H1 (cell line): ENCODE results near the gene ADCY6. TPM values are rescaled to one million over a fixed set of nuclear protein-coding genes. Genes with fewer than 3 reads are reported as not detected.
"Not testable (repeated sequence)": the region's sequence is repeated elsewhere in the genome, so short reads cannot be mapped to it uniquely, and the experiment has no call there.

Experiments used
- CTCF ChIA-PET: fragments of 300-600 bp; sonication (Branson Sonifier 250); formaldehyde crosslinking; loops from one replicate; lab custom pipeline; 2021; ENCODE audit not compliant: partially characterized antibody; lab: Charles Lee
- POLR2A ChIA-PET: fragments of 300-600 bp; sonication (Branson Sonifier 250); formaldehyde crosslinking; loops from one replicate; lab custom pipeline; 2021; ENCODE audit warnings: inconsistent platforms; ENCODE audit not compliant: partially characterized antibody; lab: Charles Lee
- DNase-seq, 2 experiments: peaks; one replicate each; pipeline versions ENCODE4 v3.0.0 to v3.0.0-alpha.2; 2010 to 2022; ENCODE audit warnings: low spot score in 2 of 2, low read depth in 1 of 2, mixed read lengths in 1 of 2
- FAIRE-seq: peaks from 2 replicates; lab custom pipeline; 2011; peaks lifted over from hg19 to GRCh38; lab: Jason Lieb, UNC
- H2AFZ ChIP-seq: 2 replicates; pipeline ENCODE4 v1.8.1; 2012; ENCODE audit warnings: low read length, inconsistent platforms
- H2AK5ac ChIP-seq: 2 replicates; pipeline ENCODE4 v1.6.1; 2013; ENCODE audit warnings: low read depth, low read length
- H2BK120ac ChIP-seq: replicated peaks from 2 replicates; pipeline ENCODE3; 2013; ENCODE audit warnings: low read depth, low read length, inconsistent platforms
- H2BK12ac ChIP-seq: 2 replicates; pipeline ENCODE4 v1.6.1; 2013; ENCODE audit warnings: low read depth, low read length
- H2BK15ac ChIP-seq: 2 replicates; pipeline ENCODE4 v1.6.1; 2013; ENCODE audit warnings: low read length
- H2BK20ac ChIP-seq: 2 replicates; pipeline ENCODE4 v1.6.1; 2013; ENCODE audit warnings: low read length
- H2BK5ac ChIP-seq: 2 replicates; pipeline ENCODE4 v1.6.1; 2013; ENCODE audit warnings: low read depth, low read length
- H3K14ac ChIP-seq: 2 replicates; pipeline ENCODE4 v1.6.1; 2013; ENCODE audit warnings: inconsistent platforms; ENCODE audit not compliant: insufficient read length
- H3K18ac ChIP-seq: 2 replicates; pipeline ENCODE4 v1.6.1; 2013; ENCODE audit warnings: low read length; ENCODE audit errors: extremely low read depth
- H3K23ac ChIP-seq: 2 replicates; pipeline ENCODE4 v1.6.1; 2013; ENCODE audit warnings: inconsistent platforms; ENCODE audit not compliant: insufficient read length
- H3K23me2 ChIP-seq: 2 replicates; pipeline ENCODE4 v1.6.1; 2013; ENCODE audit warnings: low read depth, low read length
- H3K27ac ChIP-seq: 2 replicates; pipeline ENCODE4 v1.6.1; 2011; ENCODE audit warnings: low read depth, low read length, inconsistent platforms
- H3K27me3 ChIP-seq, 4 experiments: replicated peaks in 1 of 4; 1 replicate in 1 of 4; 2 replicates in 3 of 4; pipeline versions ENCODE4 v1.6.1 to v1.8.1; 2011 to 2013; ENCODE audit warnings: low read length in 3 of 4, mild to moderate bottlenecking in 3 of 4, inconsistent platforms in 2 of 4, mixed read lengths in 2 of 4, moderate library complexity in 1 of 4; ENCODE audit not compliant: control insufficient read depth in 3 of 4, insufficient read depth in 3 of 4; ENCODE audit errors: extremely low read depth in 1 of 4
- H3K36me3 ChIP-seq, 4 experiments: 2 replicates each; pipeline versions ENCODE4 v1.6.1 to v1.8.1; 2011 to 2013; ENCODE audit warnings: mild to moderate bottlenecking in 4 of 4, low read length in 3 of 4, moderate library complexity in 2 of 4, control low read depth in 1 of 4, inconsistent platforms in 1 of 4; ENCODE audit not compliant: insufficient read depth in 4 of 4, control insufficient read depth in 2 of 4
- H3K4ac ChIP-seq: replicated peaks from 2 replicates; pipeline ENCODE3; 2013; ENCODE audit warnings: low read length, low read depth, mixed read lengths, inconsistent platforms; ENCODE audit not compliant: insufficient read length
- H3K4me1 ChIP-seq, 4 experiments: replicated peaks in 1 of 4; 1 replicate in 1 of 4; 2 replicates in 3 of 4; pipeline versions ENCODE4 v1.6.1 to v1.8.1; 2011 to 2013; ENCODE audit warnings: low read length in 3 of 4, inconsistent platforms in 2 of 4, mixed read lengths in 1 of 4; ENCODE audit not compliant: insufficient read depth in 4 of 4, control insufficient read depth in 3 of 4
- H3K4me2 ChIP-seq, 2 experiments: 2 replicates each; pipeline versions ENCODE4 v1.6.1 to v1.8.1; 2011 to 2013; ENCODE audit warnings: low read depth in 2 of 2, low read length in 2 of 2, control low read depth in 1 of 2, inconsistent platforms in 1 of 2, mild to moderate bottlenecking in 1 of 2; ENCODE audit not compliant: insufficient read depth in 1 of 2
- H3K4me3 ChIP-seq, 4 experiments: fragments of 200-600, 300-600 bp in 1 of 4; sonication (generic), shearing (Covaris generic), sonication (Bioruptor Twin) in 1 of 4; 2 replicates each; pipeline versions ENCODE4 v1.5.1 to v1.8.1; 2011 to 2016; ENCODE audit warnings: low read length in 4 of 4, low read depth in 3 of 4, control low read depth in 2 of 4, inconsistent platforms in 2 of 4, mild to moderate bottlenecking in 2 of 4, mixed read lengths in 1 of 4, moderate library complexity in 1 of 4; ENCODE audit not compliant: insufficient read depth in 2 of 4; ENCODE audit errors: extremely low read depth in 1 of 4
- H3K56ac ChIP-seq: replicated peaks from 2 replicates; pipeline ENCODE3; 2013; ENCODE audit warnings: low read depth, mild to moderate bottlenecking, mixed read lengths, low read length, inconsistent platforms; ENCODE audit not compliant: insufficient read length
- H3K79me1 ChIP-seq: 2 replicates; pipeline ENCODE4 v1.6.1; 2013; ENCODE audit warnings: low read depth, low read length, control low read depth
- H3K79me2 ChIP-seq, 2 experiments: 2 replicates each; pipeline versions ENCODE4 v1.6.1 to v1.8.1; 2012 to 2013; ENCODE audit warnings: low read length in 2 of 2, mild to moderate bottlenecking in 2 of 2, inconsistent platforms in 1 of 2; ENCODE audit not compliant: insufficient read depth in 2 of 2, control insufficient read depth in 1 of 2
- H3K9ac ChIP-seq, 4 experiments: replicated peaks in 1 of 4; 1 replicate in 1 of 4; 2 replicates in 3 of 4; pipeline versions ENCODE4 v1.6.1 to v1.8.1; 2011 to 2013; ENCODE audit warnings: low read depth in 3 of 4, low read length in 3 of 4, control low read depth in 2 of 4, mild to moderate bottlenecking in 2 of 4, moderate library complexity in 2 of 4, inconsistent platforms in 1 of 4; ENCODE audit errors: extremely low read depth in 1 of 4
- H3K9me3 ChIP-seq, 2 experiments: 2 replicates each; pipeline versions ENCODE4 v1.6.1 to v1.8.1; 2012 to 2013; ENCODE audit warnings: mild to moderate bottlenecking in 2 of 2, moderate library complexity in 2 of 2, control low read depth in 1 of 2, inconsistent platforms in 1 of 2, low read depth in 1 of 2, low read length in 1 of 2, mixed read lengths in 1 of 2; ENCODE audit not compliant: insufficient read depth in 2 of 2
- H4K20me1 ChIP-seq, 2 experiments: replicated peaks in 1 of 2; 2 replicates each; pipeline versions ENCODE3 to v1.8.1; 2011 to 2013; ENCODE audit warnings: inconsistent platforms in 2 of 2, low read length in 2 of 2, mild to moderate bottlenecking in 1 of 2; ENCODE audit not compliant: insufficient read depth in 2 of 2, control insufficient read depth in 1 of 2
- H4K5ac ChIP-seq: 2 replicates; pipeline ENCODE4 v1.6.1; 2013; ENCODE audit warnings: low read length, low read depth, mixed read lengths, inconsistent platforms; ENCODE audit not compliant: insufficient read length
- H4K8ac ChIP-seq: 2 replicates; pipeline ENCODE4 v1.8.0; 2013; ENCODE audit warnings: mild to moderate bottlenecking, moderate library complexity, low read length, inconsistent platforms; ENCODE audit not compliant: insufficient read depth; ENCODE audit errors: extremely low read depth
- H4K91ac ChIP-seq: replicated peaks from 2 replicates; pipeline ENCODE3; 2013; ENCODE audit warnings: low read length, mixed read lengths, inconsistent platforms; ENCODE audit not compliant: insufficient read length
- WGBS, 2 experiments: shearing (Covaris generic) in 1 of 2; methylation state at CpG; one replicate each; pipeline versions ENCODE4 v1.1.6 to v1.1.7; 2013 to 2015; ENCODE audit warnings: low lambda C conversion rate in 2 of 2, mixed read lengths in 2 of 2, inconsistent platforms in 1 of 2, low coverage in 1 of 2, missing lambda C conversion rate in 1 of 2; ENCODE audit not compliant: insufficient replicate concordance in 2 of 2, insufficient coverage in 1 of 2, insufficient read length in 1 of 2; ENCODE audit errors: extremely low coverage in 1 of 2, missing lambda C conversion rate in 1 of 2; 5-methylcytosine and 5-hydroxymethylcytosine counted together
- polyA plus RNA-seq, 7 experiments: library from polyadenylated mRNA; depleted of rRNA in 3 of 7; stranded (reverse) in 5 of 7; unstranded in 2 of 7; fragments of >200 nt in 5 of 7; fragments of 200-250 nt in 2 of 7; gene quantifications; 1 replicate in 5 of 7; 2 replicates in 1 of 7; 4 replicates in 1 of 7; pipeline versions ENCODE4 v1.2.1 to v1.2.3, GENCODE V29; 2011 to 2013; ENCODE audit warnings: missing spikeins in 2 of 7, mixed read lengths in 2 of 7
- total RNA-seq: library from RNA; stranded (reverse); fragmentation: NEBNext Ultra II Directional; extraction: Animal tissue kit (Norgen Biotek cat#: 25700); gene quantifications from 2 replicates; pipeline ENCODE4 v1.2.1, GENCODE V29; 2021

Gene ADCY6
- total and polyA plus RNA-seq, 2 of the 8 experiments (the other 6 are each of a cell fraction or from before 2014, with no cell fraction given) = 11.7 to 17.5 TPM

DNA sequence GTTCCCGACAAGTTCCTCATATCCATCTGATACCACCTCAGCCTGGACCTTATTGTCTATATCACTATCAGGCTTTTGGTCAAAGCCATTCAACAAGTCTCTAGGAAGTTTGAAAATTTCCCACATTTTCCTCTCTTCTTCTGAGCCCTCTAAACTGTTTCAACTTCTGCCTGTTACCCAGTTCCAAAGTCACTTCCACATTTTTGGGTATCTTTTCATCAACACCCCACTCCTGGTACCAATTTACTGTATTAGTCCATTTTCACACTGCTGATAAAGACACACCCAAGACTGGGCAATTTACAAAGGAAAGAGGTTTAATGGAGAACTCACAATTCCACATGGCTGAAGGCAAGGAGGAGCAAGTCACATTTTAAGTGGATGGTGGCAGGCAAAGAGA lies 68.2 kb downstream of the ADCY6 start:
- H2BK15ac ChIP-seq, H2AFZ ChIP-seq, H3K56ac ChIP-seq, CTCF ChIA-PET, H3K23ac ChIP-seq, H3K4me2 ChIP-seq, H2BK120ac ChIP-seq, DNase-seq, H3K4me3 ChIP-seq, H3K36me3 ChIP-seq, H3K18ac ChIP-seq, H3K23me2 ChIP-seq, H4K8ac ChIP-seq, H3K4me1 ChIP-seq, H3K4ac ChIP-seq, H3K79me1 ChIP-seq, H4K5ac ChIP-seq, H3K79me2 ChIP-seq, H2AK5ac ChIP-seq, H2BK20ac ChIP-seq, H3K27me3 ChIP-seq, H2BK5ac ChIP-seq, H3K9ac ChIP-seq, H4K91ac ChIP-seq, FAIRE-seq, POLR2A ChIA-PET, H3K27ac ChIP-seq, H3K14ac ChIP-seq, H4K20me1 ChIP-seq, H2BK12ac ChIP-seq: not testable (repeated sequence)
- H3K9me3 ChIP-seq = peaks cover 9 to 15% of the 10 kb centered on the region in 2 experiments
- WGBS, 2 experiments = 100% methylated on average over 1 of the region's 1 CpG; no CpG with 5 or more reads in 1 of the 2 experiments

DNA sequence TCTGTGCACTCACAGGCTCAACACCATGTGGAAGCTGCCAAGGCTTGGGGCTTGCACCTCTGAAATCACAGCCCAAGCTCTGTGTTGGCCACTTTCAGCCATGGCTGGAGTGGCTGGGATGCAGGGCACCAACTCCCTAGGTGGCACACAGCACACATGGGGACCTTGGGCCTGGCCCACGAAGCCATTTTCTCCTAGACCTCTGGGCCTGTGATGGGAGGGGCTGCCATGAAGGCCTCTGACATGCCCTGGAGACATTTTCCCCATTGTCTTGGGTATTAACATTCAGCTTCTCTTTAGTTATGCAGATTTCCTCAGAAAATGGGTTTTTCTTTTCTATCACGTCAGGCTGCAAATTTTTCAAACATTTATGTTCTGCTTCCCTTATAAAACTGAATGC lies 68.7 kb downstream of the ADCY6 start:
- 80% methylated on average over 2 of the region's 2 CpGs; no CpG with 5 or more reads in 1 of the 2 experiments for WGBS, 2 experiments
- H3K14ac ChIP-seq = not testable (repeated sequence)

More for the DNA sequence above, 68.7 kb downstream of the ADCY6 start:
- not testable (repeated sequence) for H2BK12ac ChIP-seq, H3K4ac ChIP-seq, H3K27ac ChIP-seq, H2BK5ac ChIP-seq, H2BK15ac ChIP-seq, H4K8ac ChIP-seq, H3K18ac ChIP-seq, H4K91ac ChIP-seq, DNase-seq, H2BK20ac ChIP-seq, H2AK5ac ChIP-seq, H3K56ac ChIP-seq, H2AFZ ChIP-seq, H3K4me2 ChIP-seq, H3K79me1 ChIP-seq, H2BK120ac ChIP-seq, H3K36me3 ChIP-seq, H3K23ac ChIP-seq, H3K4me1 ChIP-seq, H3K4me3 ChIP-seq, H4K20me1 ChIP-seq, H4K5ac ChIP-seq, H3K23me2 ChIP-seq, FAIRE-seq, H3K9ac ChIP-seq, H3K27me3 ChIP-seq
- ChIA-PET CTCF (interaction anchor here (0.7 kb wide), 1 partner anchor 269 kb away, joined by 4 read pairs; no protein-coding TSS in a partner anchor), POLR2A (interaction anchor here (1.2 kb wide), 1 partner anchor 11 kb away, joined by 3 read pairs; no protein-coding TSS in a partner anchor)
- H3K9me3 ChIP-seq = peaks cover 9 to 15% of the 10 kb centered on the region in 2 experiments
- H3K79me2 ChIP-seq = peaks cover 9 to 12% of the 10 kb centered on the region in 2 experiments
